HepG2 (cell line): ENCODE measurements around the gene FUOM. TPM values are rescaled to one million over a fixed set of nuclear protein-coding genes. Genes with fewer than 3 reads are reported as not detected.
A peak's percentile ranks its signal among the peaks of the same experiment; 100 is the strongest.

Source experiments
- ARNTL ChIP-seq: sonication (generic); formaldehyde crosslinking; IDR thresholded peaks from 2 replicates; pipeline ENCODE4 v1.4.0; 2020; ENCODE audit warnings: mild to moderate bottlenecking, missing genetic modification reagents
- ATF7-NPFF ChIP-seq: sonication (generic); formaldehyde crosslinking; IDR thresholded peaks from 2 replicates; pipeline ENCODE4 v1.8.1; 2023; ENCODE audit warnings: mild to moderate bottlenecking, low read depth, missing genetic modification reagents, moderate library complexity
- CENPX ChIP-seq: sonication (generic); formaldehyde crosslinking; IDR thresholded peaks from 2 replicates; pipeline ENCODE4 v1.9.0; 2021; ENCODE audit warnings: mild to moderate bottlenecking, missing genetic modification reagents, moderate library complexity
- CREM ChIP-seq, 2 experiments: sonication (generic) in 1 of 2; formaldehyde crosslinking in 1 of 2; IDR thresholded peaks; 2 replicates each; pipeline versions ENCODE4 v1.4.0 to v1.6.1; 2016 to 2020; ENCODE audit warnings: antibody characterized with exemption in 1 of 2, mild to moderate bottlenecking in 1 of 2, missing genetic modification reagents in 1 of 2
- ETV6 ChIP-seq: sonication (generic); formaldehyde crosslinking; conservative IDR thresholded peaks from 2 replicates; pipeline ENCODE4 v1.4.0; 2020; ENCODE audit warnings: missing genetic modification reagents
- FOSL1 ChIP-seq: sonication (generic); formaldehyde crosslinking; IDR thresholded peaks from 2 replicates; pipeline ENCODE4 v1.9.0; 2021; ENCODE audit warnings: missing genetic modification reagents, borderline replicate concordance
- KDM5B ChIP-seq: sonication (generic); formaldehyde crosslinking; IDR thresholded peaks from 2 replicates; pipeline ENCODE4 v1.4.0; 2020; ENCODE audit warnings: missing genetic modification reagents, mild to moderate bottlenecking, borderline replicate concordance
- KLF9 ChIP-seq: IDR thresholded peaks from 2 replicates; pipeline ENCODE4 v1.6.1; 2016; ENCODE audit warnings: low read depth
- NR2F1 ChIP-seq, 2 experiments: fragments of 450-650 bp in 1 of 2; formaldehyde crosslinking in 1 of 2; IDR thresholded peaks; 2 replicates each; pipeline versions ENCODE4 v1.5.0 to v1.6.1; 2016 to 2020; ENCODE audit warnings: mild to moderate bottlenecking in 1 of 2, missing compliant biosample characterization in 1 of 2, missing genetic modification reagents in 1 of 2, moderate library complexity in 1 of 2
- SALL1 ChIP-seq: sonication (generic); formaldehyde crosslinking; IDR thresholded peaks from 2 replicates; pipeline ENCODE4 v1.8.0; 2022; ENCODE audit warnings: mild to moderate bottlenecking, missing genetic modification reagents
- SP140L ChIP-seq: sonication (generic); formaldehyde crosslinking; IDR thresholded peaks from 2 replicates; pipeline ENCODE4 v1.4.0; 2020; ENCODE audit warnings: missing genetic modification reagents, borderline replicate concordance
- SP4 ChIP-seq: sonication (generic); formaldehyde crosslinking; IDR thresholded peaks from 2 replicates; pipeline ENCODE4 v1.8.1; 2023; ENCODE audit warnings: mild to moderate bottlenecking, missing genetic modification reagents
- ZNF17 ChIP-seq: sonication (generic); formaldehyde crosslinking; IDR thresholded peaks from 2 replicates; pipeline ENCODE4 v1.5.0; 2020; ENCODE audit warnings: mild to moderate bottlenecking, missing genetic modification reagents
- ZNF335 ChIP-seq: sonication (generic); formaldehyde crosslinking; IDR thresholded peaks from 2 replicates; pipeline ENCODE4 v1.4.0; 2020; ENCODE audit warnings: missing genetic modification reagents
- ZNF34 ChIP-seq: sonication (generic); formaldehyde crosslinking; IDR thresholded peaks from 2 replicates; pipeline ENCODE4 v1.4.0; 2020; ENCODE audit warnings: mild to moderate bottlenecking, missing genetic modification reagents, borderline replicate concordance
- ZNF446 ChIP-seq: sonication (generic); formaldehyde crosslinking; IDR thresholded peaks from 2 replicates; pipeline ENCODE4 v1.5.0; 2020; ENCODE audit warnings: mild to moderate bottlenecking, missing genetic modification reagents
- ZNF557 ChIP-seq: sonication (generic); formaldehyde crosslinking; IDR thresholded peaks from 2 replicates; pipeline ENCODE4 v1.4.0; 2020; ENCODE audit warnings: missing genetic modification reagents
- ZNF891 ChIP-seq: sonication (generic); formaldehyde crosslinking; IDR thresholded peaks from 2 replicates; pipeline ENCODE4 v1.5.0; 2020; ENCODE audit warnings: mild to moderate bottlenecking, missing genetic modification reagents
- polyA plus RNA-seq, 8 experiments: library from polyadenylated mRNA; depleted of rRNA in 3 of 8; stranded (reverse) in 7 of 8; unstranded in 1 of 8; fragments of >200 nt; fragmentation: Illumina TruSeq in 4 of 8; extraction: Trizol in 4 of 8; gene quantifications; 2 replicates each; pipeline versions ENCODE4 v1.2.1 to v1.2.3, GENCODE V29; 2011 to 2016; ENCODE audit warnings: low read depth in 4 of 8, missing spikeins in 1 of 8, mixed read lengths in 1 of 8; ENCODE audit not compliant: insufficient read depth in 1 of 8
- total RNA-seq, 5 experiments: library from RNA; depleted of rRNA; stranded (reverse); fragments of >200 nt; fragmentation: Illumina TruSeq; extraction: Trizol; gene quantifications; 2 replicates each; pipeline ENCODE4 v1.2.3, GENCODE V29; 2016; ENCODE audit warnings: low read depth in 1 of 5
- TF ChIP-seq, protein P1 (sequence below): sonication (generic); formaldehyde crosslinking; conservative IDR thresholded peaks from 2 replicates; pipeline ENCODE4 v1.4.0; 2020; ENCODE audit warnings: mild to moderate bottlenecking, missing genetic modification reagents, moderate library complexity
- TF ChIP-seq, protein P2 (sequence below): sonication (generic); formaldehyde crosslinking; IDR thresholded peaks from 2 replicates; pipeline ENCODE4 v1.4.0; 2020; ENCODE audit warnings: missing genetic modification reagents, mild to moderate bottlenecking, borderline replicate concordance
- TF ChIP-seq, protein P3 (sequence below): sonication (generic); formaldehyde crosslinking; IDR thresholded peaks from 2 replicates; pipeline ENCODE4 v1.8.1; 2023; ENCODE audit warnings: missing genetic modification reagents, mild to moderate bottlenecking, borderline replicate concordance
- TF ChIP-seq, protein P4 (sequence below): sonication (generic); formaldehyde crosslinking; IDR thresholded peaks from 2 replicates; pipeline ENCODE4 v1.8.1; 2023; ENCODE audit warnings: mild to moderate bottlenecking, inconsistent platforms, moderate library complexity, missing genetic modification reagents, borderline replicate concordance

The FUOM gene
- total and polyA plus RNA-seq, 2 of the 13 experiments (the other 11 are each of a cell fraction or from before 2014, with no cell fraction given) = 27.5 to 60.4 TPM

DNA sequence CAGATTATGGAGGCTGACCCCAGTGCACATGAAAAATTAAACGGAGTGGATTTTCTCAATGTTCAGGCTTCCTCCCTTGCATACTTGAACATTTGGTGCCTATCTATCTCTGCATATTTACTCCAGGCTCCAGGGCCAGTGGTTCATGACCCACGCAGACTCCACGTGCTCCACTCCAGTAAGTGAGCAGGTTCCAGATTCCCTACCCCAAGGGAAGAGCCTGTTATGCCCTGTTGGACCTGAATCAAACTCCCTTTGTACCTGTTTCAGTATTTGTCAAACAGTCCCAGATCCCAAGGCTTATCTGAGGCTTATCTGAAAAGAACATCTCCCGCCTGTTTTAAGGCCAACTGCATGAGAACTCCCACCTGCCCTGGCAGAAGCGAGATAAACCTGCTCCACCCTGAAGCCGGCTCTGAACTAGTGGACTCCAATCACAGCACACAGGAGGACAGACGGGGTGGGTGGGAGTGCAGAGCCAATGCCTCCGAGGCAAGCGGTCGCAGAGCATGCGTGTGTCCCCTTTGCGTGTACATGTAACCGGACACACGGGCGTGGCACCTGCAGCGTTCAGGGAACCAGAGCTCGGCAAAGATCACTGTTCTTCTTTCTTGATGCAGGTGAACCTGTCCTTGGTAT, 2.3 kb upstream of the FUOM start (continued):
- TF ChIP-seq ZNF891 (peak; percentile 57), ZNF34 (no peak), FOSL1 (no peak), ZNF335 (CRISPR knock-in tag) (no peak), CENPX (CRISPR knock-in tag) (no peak), SALL1 (CRISPR knock-in tag) (peak; percentile 65), NR2F1 (CRISPR knock-in tag; IDR thresholded peaks at IDR 0.05) (no peak), SP140L (CRISPR knock-in tag) (no peak), ZNF17 (CRISPR knock-in tag) (no peak), ARNTL (CRISPR knock-in tag) (peak; percentile 50), KLF9 (CRISPR knock-in tag) (no peak), ZNF557 (CRISPR knock-in tag) (no peak), SP4 (CRISPR knock-in tag) (peak; percentile 51; the same call in 1 of the 2 replicates), ATF7-NPFF (CRISPR knock-in tag) (peak; percentile 71; the same call in 1 of the 2 replicates), CREM (IDR thresholded peaks at IDR 0.05) (0 out of 2 replicates have a peak, but pooled peaks have one; percentile 45), CREM (CRISPR knock-in tag; IDR thresholded peaks at IDR 0.05) (no peak), ETV6 (CRISPR knock-in tag) (no peak), ZNF446 (0 out of 2 replicates have a peak, but pooled peaks have one; percentile 62), KDM5B (CRISPR knock-in tag) (peak; percentile 17; the same call in 1 of the 2 replicates)
- TF ChIP-seq, protein P1, sequence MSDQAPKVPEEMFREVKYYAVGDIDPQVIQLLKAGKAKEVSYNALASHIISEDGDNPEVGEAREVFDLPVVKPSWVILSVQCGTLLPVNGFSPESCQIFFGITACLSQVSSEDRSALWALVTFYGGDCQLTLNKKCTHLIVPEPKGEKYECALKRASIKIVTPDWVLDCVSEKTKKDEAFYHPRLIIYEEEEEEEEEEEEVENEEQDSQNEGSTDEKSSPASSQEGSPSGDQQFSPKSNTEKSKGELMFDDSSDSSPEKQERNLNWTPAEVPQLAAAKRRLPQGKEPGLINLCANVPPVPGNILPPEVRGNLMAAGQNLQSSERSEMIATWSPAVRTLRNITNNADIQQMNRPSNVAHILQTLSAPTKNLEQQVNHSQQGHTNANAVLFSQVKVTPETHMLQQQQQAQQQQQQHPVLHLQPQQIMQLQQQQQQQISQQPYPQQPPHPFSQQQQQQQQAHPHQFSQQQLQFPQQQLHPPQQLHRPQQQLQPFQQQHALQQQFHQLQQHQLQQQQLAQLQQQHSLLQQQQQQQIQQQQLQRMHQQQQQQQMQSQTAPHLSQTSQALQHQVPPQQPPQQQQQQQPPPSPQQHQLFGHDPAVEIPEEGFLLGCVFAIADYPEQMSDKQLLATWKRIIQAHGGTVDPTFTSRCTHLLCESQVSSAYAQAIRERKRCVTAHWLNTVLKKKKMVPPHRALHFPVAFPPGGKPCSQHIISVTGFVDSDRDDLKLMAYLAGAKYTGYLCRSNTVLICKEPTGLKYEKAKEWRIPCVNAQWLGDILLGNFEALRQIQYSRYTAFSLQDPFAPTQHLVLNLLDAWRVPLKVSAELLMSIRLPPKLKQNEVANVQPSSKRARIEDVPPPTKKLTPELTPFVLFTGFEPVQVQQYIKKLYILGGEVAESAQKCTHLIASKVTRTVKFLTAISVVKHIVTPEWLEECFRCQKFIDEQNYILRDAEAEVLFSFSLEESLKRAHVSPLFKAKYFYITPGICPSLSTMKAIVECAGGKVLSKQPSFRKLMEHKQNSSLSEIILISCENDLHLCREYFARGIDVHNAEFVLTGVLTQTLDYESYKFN (CRISPR knock-in tag) = peak; percentile 66
- TF ChIP-seq, protein P2, sequence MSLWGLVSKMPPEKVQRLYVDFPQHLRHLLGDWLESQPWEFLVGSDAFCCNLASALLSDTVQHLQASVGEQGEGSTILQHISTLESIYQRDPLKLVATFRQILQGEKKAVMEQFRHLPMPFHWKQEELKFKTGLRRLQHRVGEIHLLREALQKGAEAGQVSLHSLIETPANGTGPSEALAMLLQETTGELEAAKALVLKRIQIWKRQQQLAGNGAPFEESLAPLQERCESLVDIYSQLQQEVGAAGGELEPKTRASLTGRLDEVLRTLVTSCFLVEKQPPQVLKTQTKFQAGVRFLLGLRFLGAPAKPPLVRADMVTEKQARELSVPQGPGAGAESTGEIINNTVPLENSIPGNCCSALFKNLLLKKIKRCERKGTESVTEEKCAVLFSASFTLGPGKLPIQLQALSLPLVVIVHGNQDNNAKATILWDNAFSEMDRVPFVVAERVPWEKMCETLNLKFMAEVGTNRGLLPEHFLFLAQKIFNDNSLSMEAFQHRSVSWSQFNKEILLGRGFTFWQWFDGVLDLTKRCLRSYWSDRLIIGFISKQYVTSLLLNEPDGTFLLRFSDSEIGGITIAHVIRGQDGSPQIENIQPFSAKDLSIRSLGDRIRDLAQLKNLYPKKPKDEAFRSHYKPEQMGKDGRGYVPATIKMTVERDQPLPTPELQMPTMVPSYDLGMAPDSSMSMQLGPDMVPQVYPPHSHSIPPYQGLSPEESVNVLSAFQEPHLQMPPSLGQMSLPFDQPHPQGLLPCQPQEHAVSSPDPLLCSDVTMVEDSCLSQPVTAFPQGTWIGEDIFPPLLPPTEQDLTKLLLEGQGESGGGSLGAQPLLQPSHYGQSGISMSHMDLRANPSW = no peak
- TF ChIP-seq, protein P3, sequence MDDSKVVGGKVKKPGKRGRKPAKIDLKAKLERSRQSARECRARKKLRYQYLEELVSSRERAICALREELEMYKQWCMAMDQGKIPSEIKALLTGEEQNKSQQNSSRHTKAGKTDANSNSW = no peak
- TF ChIP-seq, protein P4, sequence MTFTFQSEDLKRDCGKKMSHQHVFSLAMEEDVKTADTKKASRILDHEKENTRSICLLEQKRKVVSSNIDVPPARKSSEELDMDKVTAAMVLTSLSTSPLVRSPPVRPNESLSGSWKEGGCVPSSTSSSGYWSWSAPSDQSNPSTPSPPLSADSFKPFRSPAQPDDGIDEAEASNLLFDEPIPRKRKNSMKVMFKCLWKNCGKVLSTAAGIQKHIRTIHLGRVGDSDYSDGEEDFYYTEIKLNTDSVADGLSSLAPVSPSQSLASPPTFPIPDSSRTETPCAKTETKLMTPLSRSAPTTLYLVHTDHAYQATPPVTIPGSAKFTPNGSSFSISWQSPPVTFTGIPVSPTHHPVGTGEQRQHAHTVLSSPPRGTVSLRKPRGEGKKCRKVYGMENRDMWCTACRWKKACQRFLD (CRISPR knock-in tag) = no peak
